Thyroid gland (tissue), 4 donors: ENCODE data around the gene LHB.

Source experiments
- CTCF ChIP-seq, 6 experiments: fragments of 200-600 bp in 3 of 6; fragments of 450-650 bp in 3 of 6; sonication (generic) in 3 of 6; IDR thresholded peaks; one replicate each; pipeline ENCODE4 v1.5.1; 2016 to 2019; ENCODE audit warnings: antibody characterized with exemption in 6 of 6, mild to moderate bottlenecking in 2 of 6, inconsistent platforms in 1 of 6, moderate library complexity in 1 of 6
- POLR2A ChIP-seq, 2 donors: fragments of 450-650 bp; IDR thresholded peaks; one replicate each; pipeline ENCODE4 v1.6.1; 2017; ENCODE audit warnings: antibody characterized with exemption in 2 of 2, mild to moderate bottlenecking in 2 of 2, moderate library complexity in 1 of 2

GRCh38 chr19:49017041-49017665 is at the start of gene LHB:
- TF ChIP-seq CTCF (IDR thresholded peaks at IDR 0.05), result no peak
- no peak for TF ChIP-seq POLR2A (IDR thresholded peaks at IDR 0.05)
